OCI-LY1 (cell line): Measurements from ENCODE around the gene RNF13.

ENCODE experiments used
- H2AFZ ChIP-seq: fragments of 200-600 bp; sonication (generic), shearing (Covaris generic); 2 replicates; pipeline ENCODE4 v1.6.0; 2014; ENCODE audit warnings: antibody characterized with exemption, mild to moderate bottlenecking, low read length
- H3F3A ChIP-seq: fragments of 200-600 bp; sonication (generic), shearing (Covaris generic); 2 replicates; pipeline ENCODE4 v1.6.0; 2014; ENCODE audit warnings: mild to moderate bottlenecking, antibody characterized with exemption, low read length, moderate library complexity; ENCODE audit not compliant: insufficient read depth
- H3K27ac ChIP-seq: fragments of 200-600 bp; sonication (generic); 2 replicates; pipeline ENCODE4 v1.5.1; 2014; ENCODE audit warnings: low read length, mixed run types, mild to moderate bottlenecking, low read depth; ENCODE audit not compliant: poor library complexity, severe bottlenecking
- H3K27me3 ChIP-seq: fragments of 200-600 bp; sonication (generic); 2 replicates; pipeline ENCODE4 v1.6.0; 2014; ENCODE audit warnings: antibody characterized with exemption, mild to moderate bottlenecking, low read length, moderate library complexity; ENCODE audit not compliant: insufficient read depth
- H3K36me3 ChIP-seq: fragments of 200-600 bp; sonication (generic); 2 replicates; pipeline ENCODE4 v1.6.1; 2014; ENCODE audit warnings: mild to moderate bottlenecking, antibody characterized with exemption, low read length, moderate library complexity, mixed read lengths; ENCODE audit not compliant: insufficient read depth
- H3K4me1 ChIP-seq: fragments of 200-600 bp; sonication (generic); 2 replicates; pipeline ENCODE4 v1.5.1; 2014; ENCODE audit warnings: mild to moderate bottlenecking, low read length, moderate library complexity; ENCODE audit not compliant: insufficient read depth, severe bottlenecking
- H3K4me2 ChIP-seq: fragments of 200-600 bp; sonication (generic), shearing (Covaris generic); 2 replicates; pipeline ENCODE4 v1.6.1; 2014; ENCODE audit warnings: low read length
- H3K4me3 ChIP-seq: fragments of 200-600 bp; sonication (generic); 2 replicates; pipeline ENCODE4 v1.5.1; 2014; ENCODE audit warnings: low read length, low read depth, mild to moderate bottlenecking, mixed read lengths; ENCODE audit not compliant: poor library complexity, severe bottlenecking
- H3K79me2 ChIP-seq: fragments of 200-600 bp; shearing (Covaris generic); 2 replicates; pipeline ENCODE4 v1.6.1; 2016; ENCODE audit warnings: mixed run types, low read length, mixed read lengths; ENCODE audit not compliant: insufficient read depth
- H3K9ac ChIP-seq: fragments of 200-600 bp; sonication (generic), shearing (Covaris generic); 2 replicates; pipeline ENCODE4 v1.6.1; 2014; ENCODE audit warnings: mild to moderate bottlenecking, low read length, mixed read lengths
- H3K9me2 ChIP-seq: fragments of 200-600 bp; sonication (generic), shearing (Covaris generic); 2 replicates; pipeline ENCODE4 v1.6.1; 2014; ENCODE audit warnings: low read depth, mild to moderate bottlenecking, low read length, mixed read lengths
- H3K9me3 ChIP-seq: fragments of 200-600 bp; shearing (Covaris generic); 2 replicates; pipeline ENCODE4 v1.6.1; 2014; ENCODE audit warnings: low read length, mixed read lengths
- H4K20me1 ChIP-seq: fragments of 200-600 bp; sonication (generic), shearing (Covaris generic); 2 replicates; pipeline ENCODE4 v1.6.0; 2016; ENCODE audit warnings: mild to moderate bottlenecking, low read length; ENCODE audit not compliant: insufficient read depth
- CTCF ChIP-seq: fragments of 200-600 bp; sonication (generic), shearing (Covaris generic); IDR thresholded peaks from 2 replicates; pipeline ENCODE4 v1.5.1; 2017; ENCODE audit warnings: mild to moderate bottlenecking, antibody characterized with exemption, low read length, moderate library complexity, mixed read lengths
- EZH2 ChIP-seq: fragments of 200-600 bp; sonication (generic), shearing (Covaris generic); IDR thresholded peaks from 2 replicates; pipeline ENCODE4 v1.8.0; 2017; ENCODE audit warnings: borderline replicate concordance, mixed run types, mild to moderate bottlenecking, antibody characterized with exemption, low read length, moderate library complexity, mixed read lengths

The RNF13 gene

GRCh38 chr3:149813367-149814281 is 609 bp downstream of the RNF13 start:
- Histone ChIP-seq H3K79me2 (peaks cover 51% of the 10 kb centered on the region), H3K36me3 (0 out of 2 replicates have a peak, but pooled peaks cover 9% of the 10 kb centered on the region), H2AFZ (no peak overlapping the region), H3K4me3 (peak overlapping the region; percentile 73), H3K4me1 (peaks cover 33% of the 10 kb centered on the region), H3K9me3 (no peaks in the 10 kb centered on the region), H3F3A (no peaks in the 10 kb centered on the region), H3K9me2 (no peaks in the 10 kb centered on the region), H3K27ac (peak overlapping the region; percentile 81), H3K27me3 (no peaks in the 10 kb centered on the region), H3K4me2 (peak overlapping the region; percentile 69), H3K9ac (peak overlapping the region; percentile 90), H4K20me1 (no peaks in the 10 kb centered on the region)
- no peak for TF ChIP-seq CTCF
- no peak for TF ChIP-seq EZH2

- H3K27ac ChIP-seq: no peak overlapping the region
- no peak overlapping the region for H2AFZ ChIP-seq
- no peaks in the 10 kb centered on the region for H3K9me3 ChIP-seq
- H3K4me3 ChIP-seq: peak overlapping the region; percentile 73
- no peaks in the 10 kb centered on the region for H3K27me3 ChIP-seq
- H3K36me3 ChIP-seq: 0 out of 2 replicates have a peak, but pooled peaks cover 9% of the 10 kb centered on the region
- H3K4me1 ChIP-seq: peaks cover 31% of the 10 kb centered on the region
- H3K9ac ChIP-seq: peak overlapping the region; percentile 90; the same call in 1 of the 2 replicates
- TF ChIP-seq CTCF: no peak
- no peak for TF ChIP-seq EZH2
- peak overlapping the region; percentile 69 for H3K4me2 ChIP-seq
- H4K20me1 ChIP-seq: no peaks in the 10 kb centered on the region
- peaks cover 68% of the 10 kb centered on the region for H3K79me2 ChIP-seq
- no peaks in the 10 kb centered on the region for H3F3A ChIP-seq
- no peaks in the 10 kb centered on the region for H3K9me2 ChIP-seq
Observed at GRCh38 chr3:149815321-149815720, 2.3 kb downstream of the RNF13 start.

- no peak overlapping the region for H3K4me2 ChIP-seq
Observed at GRCh38 chr3:149815728-149816127, 2.7 kb downstream of the RNF13 start.

More at GRCh38 chr3:149815728-149816127, 2.7 kb downstream of the RNF13 start:
- no peak overlapping the region for H3K27ac ChIP-seq
- 0 out of 2 replicates have a peak, but pooled peaks cover 9% of the 10 kb centered on the region for H3K36me3 ChIP-seq
- no peaks in the 10 kb centered on the region for H3K9me2 ChIP-seq
- H3K79me2 ChIP-seq: peaks cover 72% of the 10 kb centered on the region
- H4K20me1 ChIP-seq: no peaks in the 10 kb centered on the region
- H3K4me1 ChIP-seq: peaks cover 31% of the 10 kb centered on the region
- H3K9ac ChIP-seq: no peak overlapping the region
- H3K27me3 ChIP-seq: no peaks in the 10 kb centered on the region
- H3K9me3 ChIP-seq: no peaks in the 10 kb centered on the region
- no peak overlapping the region for H3K4me3 ChIP-seq
- no peak for TF ChIP-seq CTCF
- no peak for TF ChIP-seq EZH2
- no peaks in the 10 kb centered on the region for H3F3A ChIP-seq
- H2AFZ ChIP-seq: no peak overlapping the region
